Chondrocyte (in vitro differentiated cells): ENCODE measurements around the gene FAHD1. TPM values are rescaled to one million over a fixed set of nuclear protein-coding genes. Genes with fewer than 3 reads are reported as not detected.

Experiments
- DNase-seq: peaks from one replicate; pipeline ENCODE4 v3.0.0; 2021; ENCODE audit warnings: mixed read lengths, low spot score
- H3K27ac Mint-ChIP-seq: one replicate; pipeline ENCODE4 v1.8.0; 2021; ENCODE audit warnings: mild to moderate bottlenecking, moderate library complexity, mixed read lengths; ENCODE audit not compliant: unreplicated experiment
- H3K27me3 Mint-ChIP-seq: 2 replicates; pipeline ENCODE4 v1.8.0; 2021; ENCODE audit warnings: low read depth, mixed read lengths
- H3K36me3 Mint-ChIP-seq: 2 replicates; pipeline ENCODE4 v1.8.0; 2021; ENCODE audit warnings: low read depth, mixed read lengths
- H3K4me1 Mint-ChIP-seq: 2 replicates; pipeline ENCODE4 v1.8.0; 2021; ENCODE audit warnings: low read depth, mild to moderate bottlenecking, mixed read lengths
- H3K4me3 Mint-ChIP-seq: one replicate; pipeline ENCODE4 v1.8.0; 2021; ENCODE audit warnings: mild to moderate bottlenecking, moderate library complexity, mixed read lengths; ENCODE audit not compliant: unreplicated experiment
- H3K9me3 Mint-ChIP-seq: 2 replicates; pipeline ENCODE4 v1.8.0; 2021; ENCODE audit warnings: low read depth, mixed read lengths
- CTCF ChIP-seq: fragments of 200-600 bp; sonication (generic); IDR thresholded peaks from 2 replicates; pipeline ENCODE4 v1.5.0; 2021; ENCODE audit warnings: antibody characterized with exemption, mild to moderate bottlenecking, moderate library complexity
- total RNA-seq: library from RNA; stranded (reverse); gene quantifications from 3 replicates; pipeline ENCODE4 v1.2.1, GENCODE V29; 2021

Gene FAHD1
- total RNA-seq, 1 donor from 2014 or later = 27.1 TPM

DNA sequence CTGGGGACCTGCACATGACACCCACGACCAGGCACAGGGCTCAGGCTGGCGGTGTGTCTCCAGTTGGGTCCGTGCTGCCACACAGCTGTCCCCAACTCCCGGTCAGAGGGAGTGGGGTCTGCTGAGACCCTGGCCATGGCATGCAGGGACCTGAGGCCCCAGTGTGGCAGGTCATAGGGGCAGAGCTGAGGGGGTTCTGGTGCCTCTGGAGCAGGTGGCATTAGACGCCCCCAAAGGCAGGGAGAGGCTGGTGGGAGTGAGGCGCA is 40.0 kb upstream of the FAHD1 start:
- TF ChIP-seq CTCF = no peak
- H3K27me3 Mint-ChIP-seq = no peaks in the 10 kb centered on the region
- no peak overlapping the region for H3K27ac Mint-ChIP-seq
- peaks cover 2% of the 10 kb centered on the region for H3K36me3 Mint-ChIP-seq
- H3K4me3 Mint-ChIP-seq = no peak overlapping the region
- no peak for DNase-seq
- peaks cover 10% of the 10 kb centered on the region for H3K4me1 Mint-ChIP-seq
- H3K9me3 Mint-ChIP-seq = no peaks in the 10 kb centered on the region

GRCh38 chr16:1787322-1788094 is 39.5 kb upstream of the FAHD1 start:
- Mint-ChIP-seq H3K36me3 (peaks cover 2% of the 10 kb centered on the region), H3K27me3 (no peaks in the 10 kb centered on the region), H3K9me3 (no peaks in the 10 kb centered on the region), H3K4me1 (peaks cover 10% of the 10 kb centered on the region), H3K4me3 (no peak overlapping the region), H3K27ac (no peak overlapping the region)
- DNase-seq = peak; percentile 91
- no peak for TF ChIP-seq CTCF

DNA sequence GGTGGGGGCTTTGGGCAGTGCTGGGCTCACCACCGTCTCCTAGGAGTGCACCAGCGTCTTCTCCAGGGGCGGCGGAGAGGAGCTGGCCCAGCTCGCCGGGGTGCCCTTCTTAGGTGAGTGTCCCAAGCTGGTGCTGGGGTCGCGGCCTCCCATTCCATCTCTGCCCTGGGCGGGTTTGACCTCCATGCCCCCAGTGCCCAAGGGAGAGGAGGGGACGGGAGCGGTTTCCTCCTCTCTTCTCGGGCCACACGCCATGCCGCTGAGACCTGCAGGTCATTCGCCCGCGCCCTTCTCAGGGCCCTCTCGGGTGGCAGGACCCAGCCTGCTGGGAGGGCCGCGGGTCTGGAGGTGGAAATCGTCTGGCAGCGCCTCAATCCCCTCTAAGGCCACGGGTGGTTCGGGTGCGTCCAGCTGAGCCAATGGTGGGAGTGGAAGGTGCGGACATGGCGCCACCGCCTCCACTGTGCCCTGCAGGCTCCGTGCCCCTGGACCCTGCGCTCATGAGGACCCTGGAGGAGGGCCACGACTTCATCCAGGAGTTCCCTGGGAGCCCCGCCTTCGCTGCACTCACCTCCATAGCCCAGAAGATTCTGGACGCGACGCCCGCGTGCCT is 38.8 kb upstream of the FAHD1 start:
- H3K9me3 Mint-ChIP-seq = no peaks in the 10 kb centered on the region
- H3K4me3 Mint-ChIP-seq = no peak overlapping the region
- H3K36me3 Mint-ChIP-seq = peaks cover 2% of the 10 kb centered on the region
- H3K27me3 Mint-ChIP-seq = no peaks in the 10 kb centered on the region
- H3K4me1 Mint-ChIP-seq = peaks cover 10% of the 10 kb centered on the region
- TF ChIP-seq CTCF = no peak
- peak; percentile 89 for DNase-seq
- H3K27ac Mint-ChIP-seq = no peak overlapping the region

DNA sequence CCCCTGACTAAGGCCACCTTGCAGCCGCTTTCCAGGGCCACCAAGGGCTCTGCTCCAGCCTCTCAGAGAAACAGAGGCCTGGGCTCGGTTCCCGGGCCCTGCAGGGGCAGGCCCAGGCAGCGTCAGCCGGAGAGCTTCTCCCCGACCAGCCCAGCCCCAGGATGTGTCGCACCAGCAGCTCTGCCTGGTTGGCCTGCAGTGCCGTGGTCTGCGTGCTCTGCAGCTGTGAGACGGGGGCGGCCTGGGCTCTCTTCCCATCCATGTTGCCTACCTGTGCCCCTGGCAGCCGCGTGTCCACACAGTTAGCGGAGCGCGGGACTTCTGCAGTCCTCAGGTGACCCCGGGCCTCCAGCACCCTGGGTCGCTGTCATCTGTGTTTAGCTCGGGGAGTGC is 38.3 kb upstream of the FAHD1 start:
- TF ChIP-seq CTCF = no peak
- Mint-ChIP-seq H3K9me3 (no peaks in the 10 kb centered on the region), H3K4me3 (no peak overlapping the region), H3K27me3 (no peaks in the 10 kb centered on the region), H3K4me1 (peaks cover 5% of the 10 kb centered on the region), H3K27ac (no peak overlapping the region), H3K36me3 (peaks cover 2% of the 10 kb centered on the region)
- peak; percentile 90 for DNase-seq

DNA sequence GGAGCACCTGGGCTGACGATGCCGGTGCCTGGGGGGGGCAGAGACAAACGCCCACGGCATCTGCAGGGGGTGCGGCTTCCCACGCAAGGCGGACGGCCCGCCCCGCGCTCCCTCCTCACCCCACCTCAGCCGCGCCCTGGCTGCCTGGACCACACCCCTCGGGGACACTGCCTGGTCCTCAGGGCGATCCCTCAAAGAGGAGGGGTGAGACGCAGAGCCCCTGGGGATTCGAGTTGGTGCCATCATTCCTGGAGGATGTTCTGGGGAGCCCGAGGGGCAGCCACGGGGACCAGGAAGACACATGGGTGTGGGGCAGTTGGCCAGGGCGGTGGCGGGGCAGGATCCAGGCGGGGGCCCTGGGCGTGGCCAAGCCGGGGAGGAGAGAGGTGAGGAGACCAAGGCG is 37.4 kb upstream of the FAHD1 start:
- Mint-ChIP-seq H3K27me3 (no peaks in the 10 kb centered on the region), H3K4me3 (no peak overlapping the region), H3K27ac (no peak overlapping the region), H3K36me3 (peaks cover 2% of the 10 kb centered on the region), H3K9me3 (no peaks in the 10 kb centered on the region), H3K4me1 (peaks cover 3% of the 10 kb centered on the region)
- no peak for TF ChIP-seq CTCF
- no peak for DNase-seq
